ENCODE data around the gene SLC40A1. TPM values are rescaled to one million over a fixed set of nuclear protein-coding genes. Genes with fewer than 3 reads are reported as not detected.

The SLC40A1 gene
- total and polyA plus RNA-seq, 4 donors = 48.8 to 170 (median 103) TPM

Other genes starting within 250 kb of the SLC40A1 start
- gene WDR75, start 139.3 kb downstream of the SLC40A1 start, total RNA-seq = 10 to 100 TPM; 26.3 to 28.9 TPM
- gene WDR75, start 139.3 kb downstream of the SLC40A1 start, polyA plus RNA-seq = 10 to 100 TPM; 10.6 to 19.7 TPM
- 10 to 100 TPM; 30.2 to 37.7 TPM for gene ASNSD1, start 80.7 kb upstream of the SLC40A1 start, total RNA-seq
- 10 to 100 TPM; 26.7 to 34.3 TPM for gene ASNSD1, start 80.7 kb upstream of the SLC40A1 start, polyA plus RNA-seq
- 10 to 100 TPM; 18.9 to 27.2 TPM for gene ANKAR, start 93.9 kb upstream of the SLC40A1 start, total RNA-seq
- gene ANKAR, start 93.9 kb upstream of the SLC40A1 start, polyA plus RNA-seq = 1 to 10 TPM; 1.0 to 7.5 TPM
- gene OSGEPL1, start 182.0 kb upstream of the SLC40A1 start, total RNA-seq = 1 to 10 TPM; 3.2 to 7.6 TPM
- 1 to 10 TPM; 2.9 to 3.5 TPM for gene OSGEPL1, start 182.0 kb upstream of the SLC40A1 start, polyA plus RNA-seq
- gene ORMDL1, start 203.6 kb upstream of the SLC40A1 start, total RNA-seq = 10 to 100 TPM; 52.4 to 63.4 TPM
- gene ORMDL1, start 203.6 kb upstream of the SLC40A1 start, polyA plus RNA-seq = 100 to 1,000 TPM in 1 of 2 donors, 10 to 100 TPM in 1; 46.0 to 121 TPM
- 10 to 100 TPM; 17.4 to 33.3 TPM for gene PMS1, start 203.7 kb upstream of the SLC40A1 start, total RNA-seq
- 10 to 100 TPM; 10.4 to 13.3 TPM for gene PMS1, start 203.7 kb upstream of the SLC40A1 start, polyA plus RNA-seq